ENCODE measurements around the gene RPL15.

- TF ChIP-seq CTCF (IDR thresholded peaks at IDR 0.05), result no peak
- TF ChIP-seq POLR2A (IDR thresholded peaks at IDR 0.05), result no peak
Observed at GRCh38 chr3:23961913-23962312, 45.0 kb downstream of the RPL15 start.
